ENCODE measurements around the gene PAQR9.

DNA sequence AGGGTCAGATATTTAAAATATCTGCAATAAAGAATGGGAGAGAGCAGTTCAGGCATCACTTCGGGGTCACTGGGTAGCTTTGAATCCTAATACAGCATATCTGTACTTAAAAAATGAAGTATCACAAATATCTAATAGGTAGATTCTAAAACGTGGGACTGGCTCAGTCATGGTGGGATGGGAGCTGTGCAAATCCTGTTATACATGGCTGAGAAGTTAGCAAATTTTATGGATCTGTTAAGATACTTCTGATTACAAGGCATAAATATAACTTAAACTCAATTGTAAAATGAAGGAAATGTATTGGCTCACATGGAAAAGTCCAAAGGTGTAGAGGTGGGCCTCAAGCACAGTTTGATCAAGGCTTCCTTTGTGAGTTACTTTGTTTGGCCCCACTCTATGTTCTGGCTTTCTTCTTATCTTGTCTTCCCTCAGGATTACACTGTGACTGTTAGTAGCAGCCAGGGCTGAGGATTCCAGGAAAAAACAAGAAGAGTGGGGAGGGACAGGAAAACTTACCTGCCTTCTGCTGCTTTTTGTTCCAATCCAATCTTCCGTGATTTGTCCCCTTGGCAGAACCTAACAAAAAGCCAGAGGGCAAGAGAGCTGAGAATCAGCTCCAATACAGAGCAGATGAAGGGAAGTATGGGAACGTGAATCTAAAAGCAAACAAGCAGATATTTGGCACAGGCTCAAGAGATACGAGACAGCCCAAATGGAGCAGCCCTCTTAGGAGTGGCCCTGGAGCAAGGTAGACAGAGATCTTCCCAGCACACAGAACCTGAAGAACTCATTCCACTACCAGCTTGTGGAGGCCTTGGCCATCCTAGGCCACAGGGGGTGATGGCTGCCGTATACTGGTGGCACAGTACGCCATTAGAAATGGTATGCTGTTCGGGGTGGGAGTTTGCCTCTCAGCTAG is 10.9 kb downstream of the PAQR9 start:
- TF ChIP-seq, protein P1, sequence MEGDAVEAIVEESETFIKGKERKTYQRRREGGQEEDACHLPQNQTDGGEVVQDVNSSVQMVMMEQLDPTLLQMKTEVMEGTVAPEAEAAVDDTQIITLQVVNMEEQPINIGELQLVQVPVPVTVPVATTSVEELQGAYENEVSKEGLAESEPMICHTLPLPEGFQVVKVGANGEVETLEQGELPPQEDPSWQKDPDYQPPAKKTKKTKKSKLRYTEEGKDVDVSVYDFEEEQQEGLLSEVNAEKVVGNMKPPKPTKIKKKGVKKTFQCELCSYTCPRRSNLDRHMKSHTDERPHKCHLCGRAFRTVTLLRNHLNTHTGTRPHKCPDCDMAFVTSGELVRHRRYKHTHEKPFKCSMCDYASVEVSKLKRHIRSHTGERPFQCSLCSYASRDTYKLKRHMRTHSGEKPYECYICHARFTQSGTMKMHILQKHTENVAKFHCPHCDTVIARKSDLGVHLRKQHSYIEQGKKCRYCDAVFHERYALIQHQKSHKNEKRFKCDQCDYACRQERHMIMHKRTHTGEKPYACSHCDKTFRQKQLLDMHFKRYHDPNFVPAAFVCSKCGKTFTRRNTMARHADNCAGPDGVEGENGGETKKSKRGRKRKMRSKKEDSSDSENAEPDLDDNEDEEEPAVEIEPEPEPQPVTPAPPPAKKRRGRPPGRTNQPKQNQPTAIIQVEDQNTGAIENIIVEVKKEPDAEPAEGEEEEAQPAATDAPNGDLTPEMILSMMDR (optimal IDR thresholded peaks at IDR 0.05 in 1 of 3, IDR thresholded peaks at IDR 0.05 in 1 of 3, conservative IDR thresholded peaks at IDR 0.05 in 1 of 3; ENCODE audit: extremely low read depth in 1 of 3, insufficient read depth in 2 of 3, low read length in 3 of 3) = no peak
- no peak for TF ChIP-seq EZH2 (IDR thresholded peaks at IDR 0.05; ENCODE audit: low read length)

Data from keratinocyte (primary cell).